Breast epithelium (tissue), 4 donors: ENCODE measurements around the gene CLCN7. TPM values are rescaled to one million over a fixed set of nuclear protein-coding genes. Genes with fewer than 3 reads are reported as not detected.

Experiments used
- DNase-seq, 2 donors: peaks; one replicate each; pipeline ENCODE4 v3.0.0-alpha.2; 2019; ENCODE audit warnings: low spot score in 2 of 2
- H3K27ac ChIP-seq, 2 donors: fragments of 200-600 bp; sonication (generic) in 1 of 2; one replicate each; pipeline ENCODE4 v1.5.1; 2016 to 2019; ENCODE audit warnings: mild to moderate bottlenecking in 1 of 2
- H3K27me3 ChIP-seq, 2 donors: fragments of 200-600 bp; sonication (generic) in 1 of 2; one replicate each; pipeline versions ENCODE4 v1.5.1 to v1.6.0; 2017 to 2019; ENCODE audit warnings: control low read depth in 1 of 2, mild to moderate bottlenecking in 1 of 2
- H3K36me3 ChIP-seq: fragments of 200-600 bp; one replicate; pipeline ENCODE4 v1.5.1; 2019
- H3K4me1 ChIP-seq, 2 donors: fragments of 200-600 bp; sonication (generic); one replicate each; pipeline ENCODE4 v1.5.1; 2016 to 2019; ENCODE audit warnings: control low read depth in 1 of 2
- H3K4me3 ChIP-seq, 3 donors: fragments of 200-600 bp; sonication (generic); 1 replicate in 2 of 3; 2 replicates in 1 of 3; pipeline ENCODE4 v1.5.1; 2016 to 2019; ENCODE audit warnings: mild to moderate bottlenecking in 3 of 3, moderate library complexity in 2 of 3
- H3K9me3 ChIP-seq, 2 donors: fragments of 200-600 bp; sonication (generic) in 1 of 2; one replicate each; pipeline ENCODE4 v1.5.1; 2016 to 2019; ENCODE audit warnings: control low read depth in 1 of 2
- POLR2A ChIP-seq: fragments of 450-650 bp; IDR thresholded peaks from one replicate; pipeline ENCODE4 v1.6.1; 2016; ENCODE audit warnings: antibody characterized with exemption, mild to moderate bottlenecking, moderate library complexity
- POLR2AphosphoS5 ChIP-seq, 3 donors: sonication (generic); formaldehyde crosslinking; IDR thresholded peaks; one replicate each; pipeline ENCODE4 v1.6.1; 2017; ENCODE audit warnings: antibody characterized with exemption in 3 of 3
- intact Hi-C: fragments of 100-400 bp; cut with DNase I; formaldehyde crosslinking; loops from one replicate; pipeline ENCODE4 v1.15.1; 2023; ENCODE audit warnings: low total_unique reads
- total RNA-seq, 3 donors: library from RNA; depleted of rRNA; stranded (reverse); fragments of >200 nt; gene quantifications; one replicate each; pipeline ENCODE4 v1.1.0, GENCODE V29; 2016
- TF ChIP-seq, protein P1 (sequence below), 3 donors: fragments of 450-650 bp; IDR thresholded peaks; one replicate each; pipeline ENCODE4 v1.5.1; 2016 to 2017; ENCODE audit warnings: antibody characterized with exemption in 3 of 3, mild to moderate bottlenecking in 3 of 3, moderate library complexity in 3 of 3

CLCN7 gene
- total RNA-seq, 3 donors from 2014 or later: 52.2 to 72.3 (median 71.4) TPM

- H3K4me1 ChIP-seq: no peaks in the 10 kb centered on the region
- no peak overlapping the region for H3K4me3 ChIP-seq
- no peaks in the 10 kb centered on the region for H3K27me3 ChIP-seq
- TF ChIP-seq, protein P1, sequence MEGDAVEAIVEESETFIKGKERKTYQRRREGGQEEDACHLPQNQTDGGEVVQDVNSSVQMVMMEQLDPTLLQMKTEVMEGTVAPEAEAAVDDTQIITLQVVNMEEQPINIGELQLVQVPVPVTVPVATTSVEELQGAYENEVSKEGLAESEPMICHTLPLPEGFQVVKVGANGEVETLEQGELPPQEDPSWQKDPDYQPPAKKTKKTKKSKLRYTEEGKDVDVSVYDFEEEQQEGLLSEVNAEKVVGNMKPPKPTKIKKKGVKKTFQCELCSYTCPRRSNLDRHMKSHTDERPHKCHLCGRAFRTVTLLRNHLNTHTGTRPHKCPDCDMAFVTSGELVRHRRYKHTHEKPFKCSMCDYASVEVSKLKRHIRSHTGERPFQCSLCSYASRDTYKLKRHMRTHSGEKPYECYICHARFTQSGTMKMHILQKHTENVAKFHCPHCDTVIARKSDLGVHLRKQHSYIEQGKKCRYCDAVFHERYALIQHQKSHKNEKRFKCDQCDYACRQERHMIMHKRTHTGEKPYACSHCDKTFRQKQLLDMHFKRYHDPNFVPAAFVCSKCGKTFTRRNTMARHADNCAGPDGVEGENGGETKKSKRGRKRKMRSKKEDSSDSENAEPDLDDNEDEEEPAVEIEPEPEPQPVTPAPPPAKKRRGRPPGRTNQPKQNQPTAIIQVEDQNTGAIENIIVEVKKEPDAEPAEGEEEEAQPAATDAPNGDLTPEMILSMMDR (IDR thresholded peaks at IDR 0.05): no peak
- TF ChIP-seq POLR2AphosphoS5 (IDR thresholded peaks at IDR 0.05): no peak
- TF ChIP-seq POLR2A: no peak
- H3K9me3 ChIP-seq: no peaks in the 10 kb centered on the region
- intact Hi-C loops: no loop called here
- no peak for DNase-seq
- no peaks in the 10 kb centered on the region for H3K36me3 ChIP-seq
- no peak overlapping the region for H3K27ac ChIP-seq
Measured at GRCh38 chr16:1466054-1466453, 8.8 kb downstream of the CLCN7 start.

DNA sequence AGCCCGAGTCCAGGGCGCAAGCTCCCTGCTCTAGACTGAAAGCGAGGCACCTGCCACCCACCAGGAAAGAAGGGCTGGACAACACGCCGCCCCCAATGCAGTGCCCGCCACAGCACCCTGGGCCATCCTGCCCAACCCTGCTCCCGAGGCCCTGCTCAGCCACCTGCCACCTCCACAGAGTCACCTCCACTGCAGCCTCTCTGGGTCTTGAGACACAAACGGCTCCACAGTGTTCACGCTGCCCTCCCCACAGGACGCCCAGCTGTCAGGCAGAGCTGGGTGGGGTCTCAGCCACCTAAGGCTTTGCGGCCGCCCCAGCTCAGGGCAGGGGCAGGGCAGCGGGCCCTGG is 9.3 kb downstream of the CLCN7 start:
- Histone ChIP-seq H3K4me3 (no peak overlapping the region), H3K4me1 (no peaks in the 10 kb centered on the region), H3K36me3 (no peaks in the 10 kb centered on the region), H3K27me3 (no peaks in the 10 kb centered on the region), H3K9me3 (no peaks in the 10 kb centered on the region), H3K27ac (no peak overlapping the region)
- intact Hi-C loops: no loop called here
- TF ChIP-seq POLR2A: no peak
- no peak for DNase-seq

DNA sequence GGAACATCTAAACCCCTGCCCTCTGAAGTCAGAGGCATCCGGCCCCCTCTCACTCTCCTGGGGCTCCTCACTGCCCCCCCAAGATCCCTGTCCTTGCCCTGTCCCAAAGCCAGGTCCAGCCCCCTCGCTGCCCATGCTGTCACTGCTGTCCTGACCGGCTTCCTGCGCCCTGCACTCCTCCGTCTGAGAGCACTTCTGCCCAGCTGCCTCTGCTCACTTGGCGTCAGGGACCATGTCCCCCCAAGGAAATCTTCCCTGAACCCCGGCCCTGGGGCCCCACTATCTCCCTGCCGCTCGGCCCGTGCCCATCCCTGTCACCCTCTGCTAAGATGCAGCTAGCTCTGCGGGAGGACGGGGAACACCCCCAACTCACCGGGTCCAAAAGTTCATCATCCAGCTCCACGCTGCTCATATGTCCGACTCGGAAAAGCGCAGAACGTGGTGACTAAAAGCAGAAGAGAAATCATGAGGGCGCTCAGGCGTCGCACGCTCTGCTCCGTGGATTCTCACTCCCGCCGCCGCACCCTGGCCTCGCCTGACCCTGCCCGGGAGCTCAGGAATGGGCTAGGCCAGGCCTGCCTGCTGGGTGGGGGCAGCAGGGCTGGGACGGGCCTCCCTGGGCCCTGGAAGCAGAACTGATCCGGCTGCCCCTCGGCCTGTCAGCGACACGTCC is 9.8 kb downstream of the CLCN7 start:
- TF ChIP-seq, protein P1 (IDR thresholded peaks at IDR 0.05): no peak
- TF ChIP-seq POLR2AphosphoS5 (IDR thresholded peaks at IDR 0.05) (no peak), POLR2A (no peak)
- H3K36me3 ChIP-seq: no peaks in the 10 kb centered on the region

GRCh38 chr16:1464196-1464893 is 10.5 kb downstream of the CLCN7 start:
- no peaks in the 10 kb centered on the region for H3K27me3 ChIP-seq
- H3K4me3 ChIP-seq: no peak overlapping the region
- DNase-seq: no peak
- intact Hi-C loops: no loop called here
- no peaks in the 10 kb centered on the region for H3K9me3 ChIP-seq
- H3K27ac ChIP-seq: no peak overlapping the region
- TF ChIP-seq, protein P1 (IDR thresholded peaks at IDR 0.05): no peak
- TF ChIP-seq POLR2A: no peak
- TF ChIP-seq POLR2AphosphoS5 (IDR thresholded peaks at IDR 0.05): no peak
- H3K4me1 ChIP-seq: no peaks in the 10 kb centered on the region
- no peaks in the 10 kb centered on the region for H3K36me3 ChIP-seq

More for the DNA sequence above, 9.8 kb downstream of the CLCN7 start:
- Histone ChIP-seq H3K9me3 (no peaks in the 10 kb centered on the region), H3K27ac (no peak overlapping the region), H3K4me1 (no peaks in the 10 kb centered on the region), H3K27me3 (no peaks in the 10 kb centered on the region), H3K4me3 (no peak overlapping the region)
- DNase-seq: no peak
- intact Hi-C loops: no loop called here

GRCh38 chr16:1461146-1461545 is 13.7 kb downstream of the CLCN7 start:
- no peak for DNase-seq
- no peaks in the 10 kb centered on the region for H3K9me3 ChIP-seq
- no peak overlapping the region for H3K4me3 ChIP-seq
- no peaks in the 10 kb centered on the region for H3K27me3 ChIP-seq
- intact Hi-C loops: no loop called here
- no peaks in the 10 kb centered on the region for H3K36me3 ChIP-seq
- H3K27ac ChIP-seq: no peak overlapping the region
- H3K4me1 ChIP-seq: no peaks in the 10 kb centered on the region
- TF ChIP-seq POLR2A: no peak
- TF ChIP-seq, protein P1 (IDR thresholded peaks at IDR 0.05): no peak
- no peak for TF ChIP-seq POLR2AphosphoS5 (IDR thresholded peaks at IDR 0.05)
